Stimulated activated effector memory CD8-positive, alpha-beta T cell treated with anti-CD3 and anti-CD28 coated beads, Interleukin-12 subunit alpha, Interleukin-12 subunit beta, amount 100 ng/mL, for 72 hours (primary cell): ENCODE results near the gene MVB12B.

ENCODE experiments used
- ATAC-seq: fragments of 150-1000 bp; cut with Tn5 transposase; 2 replicates; pipeline ENCODE4 v1.10.0; 2021
- DNase-seq, 2 donors: peaks; one replicate each; pipeline ENCODE4 v3.0.0; 2021 to 2022; ENCODE audit warnings: low spot score in 2 of 2
- H3K27ac Mint-ChIP-seq: one replicate; pipeline ENCODE4 v1.8.0; 2022; ENCODE audit warnings: mild to moderate bottlenecking, mixed read lengths
- H3K36me3 Mint-ChIP-seq: one replicate; pipeline ENCODE4 v1.8.0; 2022; ENCODE audit warnings: mild to moderate bottlenecking, mixed read lengths
- H3K4me1 Mint-ChIP-seq: one replicate; pipeline ENCODE4 v1.8.0; 2022; ENCODE audit warnings: mixed read lengths
- H3K4me3 Mint-ChIP-seq: one replicate; pipeline ENCODE4 v1.8.0; 2022; ENCODE audit warnings: mild to moderate bottlenecking, mixed read lengths
- H3K9me3 Mint-ChIP-seq: one replicate; pipeline ENCODE4 v1.8.0; 2022; ENCODE audit warnings: mixed read lengths

The MVB12B gene

DNA sequence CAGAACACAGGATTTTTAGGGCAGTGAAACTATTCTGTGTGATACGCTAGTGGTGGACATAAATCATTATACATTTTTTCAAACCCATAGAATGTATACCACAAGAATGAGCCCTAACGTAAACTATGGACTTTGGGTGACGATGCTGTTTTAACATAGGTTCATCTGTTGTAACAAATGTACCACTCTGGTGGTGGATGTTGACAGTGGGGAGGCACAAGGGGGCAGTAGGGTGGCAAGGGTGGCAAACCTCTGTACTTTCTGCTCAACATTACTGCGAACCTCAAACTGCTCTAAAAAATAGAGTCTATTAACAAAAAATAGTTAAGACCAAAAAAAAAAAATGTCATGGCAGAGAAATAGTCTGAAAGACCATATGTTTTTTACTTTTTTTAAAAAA, 9.1 kb upstream of the MVB12B start:
- ATAC-seq (peak; percentile 73), DNase-seq (no peak)

DNA sequence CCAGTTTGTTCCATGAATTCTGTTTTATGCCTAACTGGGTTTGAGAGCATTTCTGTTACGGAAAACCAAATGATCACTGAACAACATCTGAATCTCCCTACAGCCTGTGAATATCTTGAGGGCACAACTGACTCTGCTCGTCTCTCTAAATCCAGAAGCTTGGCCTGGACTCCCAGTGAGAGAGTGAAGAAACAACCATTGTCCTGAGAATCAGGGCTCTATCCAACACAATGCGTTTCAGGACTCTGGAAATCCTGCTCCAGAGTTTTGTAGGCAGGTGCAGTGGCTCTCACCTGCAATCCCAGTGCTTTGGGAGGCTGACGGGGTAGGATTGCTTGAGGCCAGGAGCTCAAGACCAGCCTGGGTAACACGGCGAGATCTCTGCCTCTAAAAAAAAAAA, 7.8 kb upstream of the MVB12B start:
- no peak overlapping the region for H3K27ac Mint-ChIP-seq
- H3K4me3 Mint-ChIP-seq: no peak overlapping the region
- DNase-seq: no peak
- peaks cover 11% of the 10 kb centered on the region for H3K4me1 Mint-ChIP-seq
- no peak for ATAC-seq
- H3K36me3 Mint-ChIP-seq: no peaks in the 10 kb centered on the region
- no peaks in the 10 kb centered on the region for H3K9me3 Mint-ChIP-seq

More for the DNA sequence above, 9.1 kb upstream of the MVB12B start:
- no peak overlapping the region for H3K27ac Mint-ChIP-seq
- H3K9me3 Mint-ChIP-seq: no peaks in the 10 kb centered on the region
- no peak overlapping the region for H3K4me3 Mint-ChIP-seq
- no peaks in the 10 kb centered on the region for H3K36me3 Mint-ChIP-seq
- H3K4me1 Mint-ChIP-seq: peaks cover 11% of the 10 kb centered on the region

DNA sequence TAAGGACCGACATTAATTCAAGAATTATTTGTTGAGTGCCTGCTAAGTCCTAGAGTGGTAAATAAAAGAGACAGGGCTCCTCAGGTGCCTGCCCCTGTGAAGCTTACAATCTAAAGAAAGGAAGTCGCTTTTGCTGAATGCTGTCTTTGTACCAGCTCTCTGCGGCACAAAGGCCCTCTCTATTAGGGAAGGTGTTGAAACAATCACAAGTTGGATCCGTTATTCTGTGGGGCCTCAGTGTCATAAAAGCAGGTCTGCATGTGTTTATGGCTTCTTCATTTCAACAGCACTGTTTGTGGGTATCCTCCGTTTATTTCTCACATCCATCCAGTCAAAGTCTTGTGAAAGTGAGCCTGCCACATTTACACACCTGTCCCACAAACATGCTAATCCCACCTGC, 7.0 kb upstream of the MVB12B start:
- ATAC-seq: no peak
- no peaks in the 10 kb centered on the region for H3K36me3 Mint-ChIP-seq
- H3K27ac Mint-ChIP-seq: no peak overlapping the region
- DNase-seq: no peak
- H3K9me3 Mint-ChIP-seq: no peaks in the 10 kb centered on the region
- H3K4me3 Mint-ChIP-seq: no peak overlapping the region
- H3K4me1 Mint-ChIP-seq: peaks cover 11% of the 10 kb centered on the region

DNA sequence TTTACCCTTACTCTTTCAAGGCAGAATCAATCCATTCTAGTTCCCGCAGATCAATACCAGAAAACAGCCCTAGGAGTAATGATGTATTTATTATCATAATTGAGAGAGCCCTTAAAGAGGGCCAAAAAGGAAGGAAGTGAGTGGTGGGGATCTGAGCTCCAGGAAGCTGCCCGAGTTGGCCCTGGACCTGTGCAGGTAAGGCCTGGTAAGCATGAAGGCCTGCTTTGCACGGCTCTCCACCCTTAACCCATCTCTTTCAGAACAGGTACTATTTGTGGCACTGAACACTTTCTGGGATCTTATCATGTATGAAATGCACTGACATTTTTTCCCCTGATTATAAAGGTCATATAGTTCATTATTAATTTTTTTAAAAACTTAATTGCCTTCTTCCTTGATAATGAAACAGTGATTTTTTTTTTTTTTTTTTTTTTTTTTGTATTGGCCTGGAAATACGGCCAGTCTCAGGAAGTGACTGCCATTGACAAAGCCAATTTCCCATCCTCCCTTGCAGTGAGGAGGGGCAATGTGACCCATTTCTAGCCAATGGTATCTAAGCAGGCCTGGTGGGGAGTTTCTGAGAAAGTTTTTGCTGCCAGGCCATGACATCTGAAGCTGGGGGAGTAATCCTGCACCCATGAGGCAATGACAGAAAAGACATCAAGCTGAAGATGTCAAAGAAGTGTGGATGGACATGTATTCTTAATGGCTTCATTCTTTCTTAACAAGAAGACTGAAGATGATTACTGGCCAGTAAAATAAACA, 6.3 kb upstream of the MVB12B start:
- Mint-ChIP-seq H3K36me3 (no peaks in the 10 kb centered on the region), H3K9me3 (no peaks in the 10 kb centered on the region), H3K4me3 (no peak overlapping the region), H3K4me1 (peaks cover 11% of the 10 kb centered on the region), H3K27ac (no peak overlapping the region)
- DNase-seq (no peak), ATAC-seq (peak; percentile 79)

DNA sequence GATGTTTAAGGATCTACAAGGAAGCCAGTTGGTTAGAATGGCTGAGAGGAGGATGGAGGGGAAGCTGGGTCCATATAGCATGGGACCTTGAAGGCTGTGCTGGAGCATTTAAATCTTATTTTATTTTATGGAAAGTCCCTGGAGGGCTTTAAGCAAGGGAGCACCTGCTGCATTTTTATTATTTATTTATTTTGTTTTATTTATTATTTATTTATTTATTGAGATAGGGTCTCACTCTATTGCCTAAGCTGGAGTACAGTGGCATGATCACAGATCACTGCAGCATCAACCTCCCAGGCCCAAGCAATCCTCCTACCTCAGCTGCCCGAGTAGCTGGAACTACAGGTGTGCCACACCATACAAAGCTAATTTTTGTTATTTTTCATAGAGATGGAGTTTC, 4.9 kb upstream of the MVB12B start:
- Mint-ChIP-seq H3K27ac (peak overlapping the region; percentile 23), H3K4me3 (no peak overlapping the region), H3K36me3 (peaks cover 5% of the 10 kb centered on the region), H3K9me3 (no peaks in the 10 kb centered on the region), H3K4me1 (peaks cover 17% of the 10 kb centered on the region)
- DNase-seq (no peak), ATAC-seq (no peak)

DNA sequence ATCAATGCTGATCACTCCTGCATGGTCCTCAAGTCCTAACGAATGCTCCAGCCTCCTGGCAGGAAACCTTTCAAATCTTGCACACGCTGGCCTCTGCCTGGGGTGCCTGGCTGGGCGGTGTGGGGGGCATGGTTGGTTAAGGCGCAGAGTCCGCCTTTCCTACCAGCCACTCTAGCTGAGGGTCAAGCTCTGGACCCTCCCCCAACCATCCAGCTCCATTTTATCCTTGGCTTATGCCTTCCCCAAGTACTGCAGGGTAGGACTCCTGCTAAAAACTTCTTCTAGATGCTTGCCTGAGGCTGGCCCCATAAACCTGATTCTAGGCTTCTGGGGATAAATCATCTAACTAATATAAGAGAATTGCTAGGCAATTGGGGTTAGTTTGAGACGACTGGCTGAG, 808 bp upstream of the MVB12B start:
- no peak for DNase-seq
- Mint-ChIP-seq H3K4me1 (peaks cover 42% of the 10 kb centered on the region), H3K27ac (peak overlapping the region; percentile 95)

DNA sequence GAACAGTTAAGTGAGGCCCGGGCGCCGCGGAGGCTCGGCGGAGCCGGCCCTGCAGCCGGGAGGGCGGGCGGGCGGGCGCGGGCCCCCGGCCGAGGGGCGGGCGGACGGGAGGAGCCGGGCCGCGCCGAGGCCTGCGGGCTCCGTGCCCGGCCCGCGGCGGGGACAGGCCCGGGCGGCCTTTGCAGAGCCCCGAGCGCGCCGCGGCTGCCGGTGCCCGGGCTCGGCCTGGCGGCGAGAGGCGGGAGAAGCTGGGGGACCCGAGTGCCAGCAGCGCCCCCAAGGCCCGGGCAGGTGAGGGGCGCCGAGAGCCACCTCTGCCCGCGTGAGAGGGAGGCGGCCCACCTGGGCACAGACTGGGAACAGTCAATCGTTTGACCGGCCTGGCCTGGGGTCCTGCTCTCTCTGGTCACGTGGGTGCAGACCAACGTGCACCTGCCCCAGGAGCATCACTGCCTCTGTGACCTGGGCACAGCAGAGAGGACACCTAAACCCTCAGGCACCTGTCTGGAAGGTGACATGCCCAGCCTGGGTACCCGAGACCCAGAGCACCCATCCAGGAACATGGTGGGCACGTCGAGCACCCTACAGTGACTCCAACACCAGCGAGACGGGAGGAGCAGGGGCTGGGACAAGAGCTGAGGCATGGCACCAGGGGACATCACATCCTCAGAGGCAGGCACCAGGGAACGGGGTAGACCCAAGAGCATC, 531 bp downstream of the MVB12B start:
- Mint-ChIP-seq H3K4me3 (peak overlapping the region; percentile 74), H3K9me3 (no peaks in the 10 kb centered on the region), H3K4me1 (peaks cover 56% of the 10 kb centered on the region), H3K27ac (peak overlapping the region; percentile 80), H3K36me3 (peaks cover 5% of the 10 kb centered on the region)
- ATAC-seq (peak; percentile 44), DNase-seq (peak; percentile 6 to 76)

More for the DNA sequence above, 808 bp upstream of the MVB12B start:
- Mint-ChIP-seq H3K36me3 (peaks cover 5% of the 10 kb centered on the region), H3K4me3 (peak overlapping the region; percentile 81), H3K9me3 (no peaks in the 10 kb centered on the region)
- no peak for ATAC-seq

DNA sequence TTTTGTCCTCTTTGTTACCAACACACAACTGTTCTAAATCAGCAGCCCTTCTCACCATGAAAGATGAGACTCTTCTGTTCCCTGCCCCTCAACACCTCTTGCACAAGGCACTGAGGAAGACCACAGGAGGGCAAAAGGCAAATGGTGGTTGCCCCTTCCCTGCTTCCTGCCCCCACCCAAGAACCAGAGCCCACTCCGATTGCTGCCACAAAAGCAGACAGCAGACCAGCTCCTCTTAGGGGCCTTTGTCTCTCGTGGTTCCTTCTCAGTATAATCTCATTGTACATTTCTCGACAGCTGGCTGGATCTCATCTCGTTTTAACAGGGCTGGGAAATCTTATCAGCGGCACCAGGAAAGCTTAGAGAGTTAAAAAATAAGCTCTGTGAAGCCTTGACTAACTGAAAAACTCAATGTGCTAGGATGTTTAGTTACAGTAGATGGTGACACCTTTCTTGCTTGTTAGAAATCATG, 1.1 kb downstream of the MVB12B start:
- ATAC-seq (no peak), DNase-seq (peak in 1 of 2 donors; percentile 56)
- Mint-ChIP-seq H3K4me1 (peaks cover 62% of the 10 kb centered on the region), H3K4me3 (peak overlapping the region; percentile 74), H3K36me3 (peaks cover 5% of the 10 kb centered on the region), H3K27ac (peak overlapping the region; percentile 80), H3K9me3 (no peaks in the 10 kb centered on the region)

DNA sequence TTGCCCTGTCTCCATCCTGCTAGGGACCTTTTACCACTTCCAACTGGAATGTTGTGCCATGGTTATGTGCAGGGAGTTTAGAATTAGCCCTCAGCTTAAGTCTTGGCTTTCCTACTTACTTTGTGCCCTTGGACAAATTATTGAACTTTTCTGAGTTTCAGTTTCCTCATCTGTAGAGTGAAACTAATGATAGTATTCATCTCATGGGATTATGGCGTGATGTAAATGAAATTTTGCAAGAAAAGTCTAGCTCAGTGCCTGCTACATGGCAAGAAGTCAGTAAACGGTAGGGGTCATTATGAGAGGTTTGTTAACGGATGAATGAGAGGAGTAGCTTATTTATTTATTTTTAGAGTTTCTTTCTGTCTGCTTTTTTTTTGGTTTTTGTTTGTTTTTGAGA, 1.8 kb downstream of the MVB12B start:
- Mint-ChIP-seq H3K4me3 (peak overlapping the region; percentile 74), H3K4me1 (peaks cover 65% of the 10 kb centered on the region), H3K27ac (peak overlapping the region; percentile 80), H3K9me3 (no peaks in the 10 kb centered on the region), H3K36me3 (peaks cover 5% of the 10 kb centered on the region)
- ATAC-seq (no peak), DNase-seq (no peak)

DNA sequence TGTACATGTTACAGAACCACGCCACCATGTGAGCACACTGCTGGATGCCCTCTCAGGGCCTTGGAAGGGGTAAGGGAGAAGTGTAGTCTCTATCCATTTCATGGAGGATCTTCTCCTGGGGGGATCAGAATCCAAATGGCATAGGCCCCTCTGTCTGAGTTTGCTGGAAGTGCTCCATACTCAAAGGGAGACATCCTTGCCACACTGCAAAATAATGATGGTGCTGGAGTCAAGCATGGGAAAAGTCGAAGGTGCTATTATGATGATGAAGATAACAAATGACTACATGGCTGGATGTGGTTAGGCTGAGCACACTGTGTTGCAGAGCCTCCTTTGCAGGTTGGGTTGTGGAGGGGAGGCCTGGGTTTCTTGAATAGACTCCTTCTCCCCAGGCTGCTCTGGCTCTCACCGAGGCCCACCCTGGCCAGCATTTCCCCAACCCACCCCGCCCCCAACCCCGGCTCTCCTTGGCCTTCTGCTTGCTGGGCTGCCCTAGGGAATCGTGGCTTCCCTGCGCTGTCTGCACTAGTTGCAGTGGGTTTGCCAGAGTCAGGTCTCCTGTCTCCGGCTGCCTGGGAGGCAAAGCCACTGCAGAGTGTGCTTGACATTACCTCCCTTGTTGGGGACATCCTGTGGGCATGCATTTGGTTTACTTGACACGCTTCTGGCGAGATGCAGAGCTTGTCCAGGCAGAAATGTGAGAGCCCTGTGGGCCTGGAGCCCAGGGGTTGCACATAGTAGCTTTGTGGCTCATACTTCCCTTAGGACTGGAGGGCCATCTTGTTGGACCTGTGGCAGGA, 3.0 kb downstream of the MVB12B start:
- H3K9me3 Mint-ChIP-seq: no peaks in the 10 kb centered on the region
- H3K27ac Mint-ChIP-seq: peak overlapping the region; percentile 3
- H3K4me3 Mint-ChIP-seq: peak overlapping the region; percentile 74
- peaks cover 75% of the 10 kb centered on the region for H3K4me1 Mint-ChIP-seq
- peaks cover 5% of the 10 kb centered on the region for H3K36me3 Mint-ChIP-seq
- peak; percentile 79 for ATAC-seq
- peak in 1 of 2 donors; percentile 67 for DNase-seq

DNA sequence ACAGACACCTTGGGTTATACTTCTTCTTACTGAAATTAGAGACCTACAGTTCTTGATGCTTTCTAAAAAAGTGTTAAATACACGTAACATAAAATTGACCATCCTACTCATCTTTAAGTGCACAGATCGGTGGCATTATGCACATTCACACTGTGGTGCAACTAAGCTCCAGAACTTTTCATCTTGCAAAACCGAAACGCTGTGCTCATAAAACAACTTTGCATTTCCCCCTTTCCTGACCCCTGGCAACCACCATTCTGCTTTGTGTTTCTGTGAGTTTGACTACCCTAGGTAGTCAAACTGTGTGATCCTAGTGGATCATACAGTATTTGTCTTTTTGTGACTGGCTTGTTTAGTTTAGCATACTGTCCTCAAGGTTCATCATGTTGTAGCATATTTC, 3.9 kb downstream of the MVB12B start:
- Mint-ChIP-seq H3K9me3 (no peaks in the 10 kb centered on the region), H3K4me1 (peaks cover 83% of the 10 kb centered on the region), H3K27ac (no peak overlapping the region), H3K4me3 (peak overlapping the region; percentile 74), H3K36me3 (peaks cover 5% of the 10 kb centered on the region)
- peak; percentile 3 for ATAC-seq
- DNase-seq: no peak

DNA sequence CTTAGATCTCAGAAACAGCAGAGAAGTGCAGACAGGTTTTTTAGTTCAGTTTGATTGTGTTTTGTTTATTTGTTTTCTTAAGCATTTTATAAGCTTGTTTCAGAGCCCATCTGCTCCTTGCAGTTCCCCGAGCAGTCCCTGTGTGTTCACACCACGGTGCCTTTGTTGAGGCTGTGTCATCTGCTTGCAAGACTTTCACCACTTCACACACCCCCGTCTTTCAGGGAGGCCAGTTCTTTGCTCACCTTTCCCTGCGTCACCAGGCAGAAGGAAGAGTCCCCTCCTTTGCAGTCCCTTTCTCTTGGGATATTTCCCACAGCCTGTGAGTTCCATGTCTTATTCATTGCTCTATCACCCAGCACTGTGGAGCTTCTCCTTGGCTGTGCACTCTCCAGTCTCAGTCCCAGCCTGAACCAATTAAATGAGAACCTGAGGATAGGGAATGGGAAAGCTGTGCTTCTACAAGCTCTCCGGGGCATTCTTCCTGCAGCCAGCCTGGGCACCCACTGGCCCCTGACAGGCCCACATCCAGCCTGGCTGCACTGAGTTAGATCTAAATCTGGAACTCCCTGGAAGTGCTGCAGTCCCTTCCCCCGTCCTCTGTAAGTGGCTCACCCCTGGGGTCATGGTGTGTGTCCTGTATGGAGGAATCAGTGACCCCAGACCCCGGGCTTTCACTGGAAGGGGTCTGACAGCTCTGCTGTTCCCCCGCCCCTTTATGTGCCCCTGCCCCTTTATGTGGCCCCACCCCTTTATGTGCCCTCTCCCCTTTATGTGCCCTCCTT, 5.5 kb downstream of the MVB12B start:
- ATAC-seq (peak; percentile 53), DNase-seq (no peak)
- Mint-ChIP-seq H3K4me1 (peaks cover 89% of the 10 kb centered on the region), H3K4me3 (no peak overlapping the region), H3K36me3 (no peaks in the 10 kb centered on the region), H3K27ac (no peak overlapping the region), H3K9me3 (no peaks in the 10 kb centered on the region)

DNA sequence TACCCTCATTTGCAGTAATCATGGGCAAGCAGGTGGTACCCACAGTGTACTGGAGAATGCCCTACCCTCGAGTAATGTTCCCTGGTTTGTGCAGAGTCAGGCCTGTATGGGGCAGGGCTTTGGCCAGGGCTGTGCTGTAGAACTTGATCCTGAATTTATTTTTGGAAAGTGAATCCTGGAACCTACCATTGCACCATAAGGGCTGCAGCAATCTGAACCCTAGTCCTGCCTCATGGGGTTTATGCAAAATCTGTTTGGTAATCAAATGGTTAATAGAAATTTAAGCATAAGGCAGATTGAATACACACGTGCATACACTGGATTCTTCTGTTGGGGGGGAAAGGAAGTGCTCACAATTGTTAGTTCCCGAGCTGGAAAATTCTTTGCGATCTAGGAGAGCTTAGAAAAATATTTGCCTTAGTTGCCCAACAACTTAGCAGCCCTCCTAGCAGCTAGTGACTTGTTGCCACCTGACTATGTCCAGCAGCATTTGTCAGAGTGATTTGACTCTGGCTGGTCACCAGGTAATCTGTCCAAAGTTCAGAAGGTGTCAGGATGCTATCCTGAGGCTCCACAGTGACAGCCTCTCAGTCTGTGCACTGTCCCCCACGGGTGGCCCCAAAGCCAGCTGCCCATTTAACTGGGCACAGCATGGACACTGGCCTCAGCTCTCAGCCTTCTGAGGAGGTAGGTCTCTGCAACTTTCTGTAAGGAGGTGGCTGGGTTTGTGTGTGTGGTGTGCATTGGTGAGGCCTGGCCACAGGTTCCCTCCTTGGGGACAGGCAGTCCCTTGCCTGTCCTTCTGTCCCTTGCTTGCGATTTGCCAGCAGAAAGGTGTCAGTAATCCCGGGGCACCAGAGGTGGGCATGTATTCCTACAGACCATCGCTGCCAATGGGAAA, 8.3 kb downstream of the MVB12B start:
- no peaks in the 10 kb centered on the region for H3K9me3 Mint-ChIP-seq
- ATAC-seq (no peak), DNase-seq (no peak)
- no peak overlapping the region for H3K27ac Mint-ChIP-seq
- H3K4me3 Mint-ChIP-seq: no peak overlapping the region
- peaks cover 77% of the 10 kb centered on the region for H3K4me1 Mint-ChIP-seq
- no peaks in the 10 kb centered on the region for H3K36me3 Mint-ChIP-seq
